ENCODE data around the gene MYPN.

DNA sequence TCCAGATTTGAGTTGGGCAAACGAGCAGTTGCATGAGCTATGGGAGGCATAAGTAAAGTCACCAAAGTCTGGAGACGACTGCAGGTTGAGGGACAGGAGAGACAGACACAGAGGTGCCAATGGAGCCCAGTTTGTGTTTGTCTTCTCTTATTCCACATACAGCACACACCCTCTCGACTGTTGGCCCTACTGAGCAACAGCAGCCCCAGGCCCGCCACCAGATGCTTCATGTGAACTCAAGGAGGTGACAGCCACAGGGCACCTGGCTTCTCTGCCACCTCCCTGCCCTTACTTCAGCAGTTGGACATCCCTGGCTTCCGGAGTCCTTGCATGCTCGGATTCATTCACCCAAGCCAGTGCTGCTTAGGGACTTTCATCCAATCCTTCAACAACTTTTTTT, 129.1 kb downstream of the MYPN start:
- no peak for TF ChIP-seq POLR2AphosphoS5 (IDR thresholded peaks at IDR 0.05; ENCODE audit: low read depth, low read length)
- TF ChIP-seq SIN3A (IDR thresholded peaks at IDR 0.05; ENCODE audit: borderline replicate concordance, insufficient read depth, low read length), result no peak
